Amniotic stem cell (primary cell): ENCODE results near the gene NEURL1B.

Experiments
- DNase-seq: peaks from one replicate; lab custom pipeline; 2025; lab: John Stamatoyannopoulos, UW

The NEURL1B gene

DNA sequence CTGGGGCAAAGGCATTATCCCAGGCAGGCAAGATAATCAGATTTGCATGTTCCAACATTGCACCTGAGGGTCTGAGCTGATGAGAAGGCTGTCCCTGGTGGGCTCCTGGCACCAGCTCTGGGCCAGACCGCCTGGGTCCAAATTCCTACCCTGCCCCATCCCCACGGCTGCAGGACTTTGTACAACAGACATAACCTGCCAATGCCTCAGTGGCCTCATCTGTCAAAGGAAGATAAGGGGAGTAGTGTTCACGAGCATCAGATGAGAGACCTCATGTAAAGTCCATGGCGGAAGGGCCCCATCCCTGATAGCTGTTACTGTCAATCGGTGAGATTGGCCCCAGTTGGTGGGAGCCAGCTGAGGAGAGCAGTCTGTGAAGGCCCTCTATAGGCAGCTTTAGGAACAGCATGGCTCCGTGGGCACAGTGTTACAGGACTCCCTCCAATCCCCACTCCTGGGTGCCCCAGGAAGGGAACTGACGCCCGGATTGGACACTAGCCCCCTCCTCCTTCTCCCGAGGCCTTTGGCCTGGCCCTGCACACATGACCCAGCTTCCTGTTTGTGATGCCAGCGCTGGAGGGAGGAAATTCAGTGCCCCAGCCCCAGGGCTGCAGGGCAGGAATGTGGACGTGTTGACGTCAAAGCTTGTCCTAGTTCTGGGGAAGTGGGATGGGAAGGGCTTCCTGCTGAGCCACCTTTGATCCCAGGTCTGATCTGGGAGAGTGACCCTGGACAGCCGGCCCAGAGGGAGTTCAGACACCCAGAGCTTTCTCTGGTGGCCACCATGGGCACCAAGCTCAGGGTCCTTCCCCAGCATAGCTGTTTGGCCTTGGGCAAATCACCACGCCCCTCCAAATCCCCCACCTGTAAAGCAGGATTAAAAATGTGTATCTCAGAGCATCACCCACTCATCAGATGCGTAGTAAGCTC lies 73.7 kb downstream of the NEURL1B start:
- no peak for DNase-seq

DNA sequence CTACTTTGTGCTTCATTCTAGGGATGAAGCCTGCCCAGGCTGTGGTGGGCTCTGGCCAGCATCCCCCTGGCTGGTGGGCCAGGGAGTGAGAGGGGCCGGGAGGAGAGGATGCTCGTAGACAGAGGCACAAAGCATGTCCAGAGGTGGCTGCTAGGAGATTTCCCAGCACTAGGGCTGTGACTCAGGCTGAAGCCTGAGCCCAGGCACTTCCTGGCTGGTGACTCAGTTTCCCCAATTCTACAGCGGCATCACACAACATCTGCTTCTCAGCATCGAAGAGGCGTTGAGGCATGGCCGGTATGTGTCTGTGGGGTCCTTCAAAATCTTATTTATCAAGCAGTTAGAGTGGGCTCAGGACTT lies 74.3 kb downstream of the NEURL1B start:
- no peak for DNase-seq

DNA sequence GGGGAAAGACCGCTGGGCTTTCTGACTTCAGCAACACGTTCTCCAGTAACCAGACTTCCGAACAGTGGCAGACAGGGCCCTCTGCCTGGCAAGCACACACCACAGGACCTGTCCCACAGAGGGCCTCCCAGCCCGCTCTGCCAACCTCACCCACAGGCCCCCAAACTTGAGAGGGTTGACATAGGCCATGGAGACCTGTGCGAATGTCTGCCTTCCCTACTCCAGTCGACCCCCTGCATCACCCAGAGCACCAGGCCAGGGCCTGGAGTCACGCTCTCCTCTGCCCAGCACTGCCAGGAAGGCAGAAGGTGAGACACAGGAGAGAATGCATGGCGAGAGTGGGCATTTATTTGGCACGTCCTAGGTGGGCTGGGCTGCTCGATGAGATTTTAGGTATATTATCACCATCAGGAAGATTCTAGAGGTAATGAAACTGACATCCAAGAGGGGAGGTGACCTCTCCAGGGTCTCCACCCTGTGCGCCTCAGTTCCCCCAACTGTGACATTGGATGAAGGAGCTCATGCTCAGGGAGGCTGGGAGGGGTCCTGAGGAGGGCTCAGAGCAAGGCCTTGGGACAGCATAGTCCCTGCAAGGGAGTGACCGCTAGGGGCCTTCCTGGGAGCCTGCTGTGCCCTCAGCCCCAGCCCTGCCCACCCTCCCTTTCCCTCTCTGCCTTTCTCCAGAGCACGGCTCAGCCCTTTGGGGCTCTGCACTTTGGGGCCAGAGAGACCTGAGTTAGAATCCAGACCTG lies 75.0 kb downstream of the NEURL1B start:
- DNase-seq: no peak

DNA sequence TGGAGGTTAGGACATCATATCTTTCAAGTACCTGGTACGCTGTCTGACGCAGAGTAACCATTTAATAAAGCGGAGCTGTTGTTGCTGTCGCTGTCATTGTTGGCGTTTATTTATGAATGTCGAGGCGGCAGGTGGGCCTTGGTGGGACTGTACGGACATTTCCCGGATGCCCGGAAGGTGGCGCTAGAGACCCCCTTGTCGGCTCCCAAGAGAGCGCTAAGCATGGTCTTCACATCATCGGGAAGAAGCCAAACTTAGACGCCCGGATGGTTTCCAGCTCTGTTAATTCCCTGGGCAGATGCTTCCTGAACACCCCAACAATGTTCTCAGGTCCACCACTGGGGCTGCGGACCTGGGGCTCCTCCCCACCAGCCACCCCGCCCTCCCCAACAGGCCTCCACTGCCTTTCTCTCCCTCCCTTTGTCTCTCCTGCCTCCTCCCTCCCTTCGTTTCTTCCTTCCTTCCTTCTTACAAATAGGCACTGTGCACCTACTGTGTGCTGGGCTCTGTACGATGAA lies 75.8 kb downstream of the NEURL1B start:
- peak; percentile 19 for DNase-seq

DNA sequence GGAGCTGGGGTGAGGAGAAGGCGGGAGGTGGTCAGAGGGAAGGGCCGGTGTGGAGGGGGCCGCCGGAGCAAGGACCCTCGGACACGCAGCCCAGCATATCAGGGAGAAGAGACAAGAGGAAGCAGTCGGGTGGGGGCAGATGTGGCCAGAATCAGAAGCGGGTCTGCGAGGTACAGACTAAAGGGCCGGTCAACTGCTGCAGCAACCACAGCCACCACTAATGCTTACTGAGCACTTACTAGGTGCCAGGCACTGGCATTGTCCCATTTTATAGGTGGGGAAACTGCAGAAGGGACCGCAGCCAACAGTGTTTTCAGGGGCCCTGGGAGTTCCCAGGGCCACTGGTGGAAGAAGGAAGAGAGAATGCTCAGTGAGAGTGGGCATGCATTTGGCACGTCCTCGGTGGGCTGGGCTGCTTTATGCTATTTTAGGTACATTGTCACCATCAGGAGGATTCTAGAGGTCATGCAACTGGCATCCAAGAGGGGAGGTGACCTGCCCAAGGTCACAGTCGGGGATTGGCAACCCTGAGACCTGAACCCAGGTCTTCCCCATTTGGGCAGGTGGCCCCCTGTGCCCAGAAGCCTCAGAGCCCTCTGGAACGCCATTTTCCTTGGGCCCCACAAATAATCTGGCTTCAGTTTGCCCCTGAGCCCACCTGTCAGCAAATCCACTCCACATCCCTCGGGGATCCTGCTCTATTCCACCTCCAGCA lies 76.6 kb downstream of the NEURL1B start:
- no peak for DNase-seq

DNA sequence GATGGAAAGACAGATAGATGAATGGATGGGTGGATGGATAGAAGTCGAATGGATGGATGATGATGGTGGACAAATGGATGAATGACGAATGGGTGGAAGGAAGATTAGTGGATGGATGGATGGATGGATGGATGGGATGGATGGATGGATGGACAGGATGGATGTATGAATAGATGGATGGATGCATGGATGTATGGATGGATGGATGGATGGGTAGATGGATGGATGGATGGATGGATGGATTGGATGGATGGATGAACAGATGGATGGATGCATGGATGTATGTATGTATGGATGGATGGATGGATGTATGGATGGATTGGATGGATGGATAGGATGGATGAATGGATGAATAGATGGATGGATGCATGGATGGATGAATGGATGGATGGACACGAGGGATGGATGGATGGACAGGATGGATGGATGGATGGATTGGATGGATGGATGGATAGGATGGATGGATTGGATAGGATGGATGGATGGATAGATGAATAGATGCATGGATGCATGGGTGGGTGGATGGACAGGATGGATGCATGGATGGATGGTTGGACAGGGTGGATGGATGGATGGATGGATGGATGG lies 77.6 kb downstream of the NEURL1B start:
- DNase-seq: no peak

DNA sequence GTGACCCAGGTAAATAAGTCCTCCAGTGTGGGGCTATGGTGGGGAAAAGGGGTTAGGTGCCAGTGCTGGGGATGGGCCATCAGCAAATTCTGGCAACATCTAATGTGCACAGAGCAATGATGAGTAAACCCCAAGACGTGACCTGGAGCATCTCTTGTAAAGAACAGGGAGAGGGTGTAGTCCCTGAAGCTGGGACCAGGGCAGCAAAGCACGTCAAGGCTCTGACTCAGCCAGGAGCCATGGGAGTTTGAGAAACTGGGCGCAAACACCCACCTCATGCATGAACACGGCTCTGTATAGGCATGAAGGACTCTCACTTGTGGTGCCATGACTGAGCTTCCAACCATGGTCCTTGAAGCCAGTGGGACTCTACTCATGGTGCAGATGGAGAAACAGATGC lies 78.1 kb downstream of the NEURL1B start:
- DNase-seq: no peak

DNA sequence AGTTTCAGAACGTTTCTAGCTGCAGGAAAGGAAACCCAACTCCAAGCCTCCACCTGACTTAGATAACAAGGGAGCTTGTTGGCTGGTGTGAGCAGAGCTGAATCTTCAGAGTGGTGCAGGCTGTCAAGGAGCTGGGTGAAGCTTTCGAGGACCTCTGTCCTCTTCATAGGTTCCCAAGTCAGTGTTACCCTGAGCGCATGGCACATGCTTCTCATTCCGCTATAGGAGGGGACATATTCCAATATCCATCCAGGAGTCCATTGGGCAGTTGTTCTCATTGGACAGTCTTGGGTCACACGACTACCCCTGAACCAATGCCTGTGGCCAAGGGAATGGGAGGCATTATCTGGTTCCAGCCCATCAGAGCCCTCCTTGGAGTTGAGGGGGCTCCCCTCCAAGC lies 79.6 kb downstream of the NEURL1B start:
- no peak for DNase-seq

DNA sequence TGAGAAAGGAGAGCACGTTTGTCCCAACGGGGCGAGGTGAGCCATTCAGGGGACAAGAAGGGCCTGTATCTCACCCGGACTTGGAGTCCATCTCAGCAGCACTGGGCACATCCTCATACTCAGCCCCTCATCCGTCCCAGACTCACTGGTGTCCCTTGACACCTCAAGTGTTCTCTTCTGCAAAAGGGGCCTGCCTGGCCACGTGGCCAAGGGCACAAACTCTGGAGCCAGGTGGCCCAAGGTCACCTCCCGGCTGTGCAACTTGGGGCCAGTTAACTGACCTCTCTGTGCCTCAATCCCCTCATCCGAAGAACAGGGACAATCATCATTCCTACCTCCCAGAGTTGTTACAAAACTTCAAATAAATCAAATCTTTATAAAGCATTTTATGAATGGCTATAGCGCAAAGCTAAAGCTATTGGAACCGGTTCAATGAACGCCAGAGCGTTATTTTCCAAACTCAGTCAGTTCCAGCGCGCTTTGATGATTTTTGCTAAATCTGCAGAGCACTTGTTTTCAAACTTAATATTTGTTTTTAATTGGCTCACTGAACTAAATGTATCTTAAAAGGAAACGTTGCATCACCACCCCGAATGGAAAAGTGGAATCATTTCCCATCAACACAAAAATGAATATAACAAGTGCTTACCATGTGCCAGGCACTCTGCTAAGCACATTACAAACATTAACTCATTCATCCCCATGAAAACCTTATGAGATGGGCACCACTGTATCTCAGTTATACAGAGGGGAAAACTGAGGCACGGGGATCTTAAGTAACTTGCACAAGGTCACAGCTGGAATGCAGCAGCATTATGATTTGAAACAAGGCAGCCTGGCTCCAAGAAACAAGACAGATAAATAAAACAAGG lies 80.6 kb downstream of the NEURL1B start:
- no peak for DNase-seq

DNA sequence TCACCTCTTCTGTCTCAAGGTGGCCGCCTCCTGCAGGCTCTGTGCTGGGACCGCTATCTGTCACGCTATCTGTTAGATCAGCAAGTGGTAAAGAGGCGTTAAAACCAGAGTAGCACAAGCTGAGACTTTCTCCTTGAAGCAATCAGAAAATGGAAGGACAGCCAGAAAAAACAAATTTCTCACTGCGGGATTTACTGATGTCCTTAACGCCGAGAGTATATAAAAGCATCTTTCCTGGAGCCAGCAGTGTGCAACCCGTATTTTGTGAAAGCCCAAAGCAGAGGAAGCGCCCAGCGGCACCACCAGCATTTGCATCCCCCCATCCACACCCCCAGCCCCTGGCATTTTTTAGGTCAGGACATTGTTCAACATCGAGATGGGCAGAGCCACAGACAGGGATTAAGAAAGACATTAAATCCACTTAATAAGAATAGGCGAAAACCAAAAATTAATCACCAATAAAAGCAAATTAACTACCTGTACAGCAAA lies 81.3 kb downstream of the NEURL1B start:
- no peak for DNase-seq

DNA sequence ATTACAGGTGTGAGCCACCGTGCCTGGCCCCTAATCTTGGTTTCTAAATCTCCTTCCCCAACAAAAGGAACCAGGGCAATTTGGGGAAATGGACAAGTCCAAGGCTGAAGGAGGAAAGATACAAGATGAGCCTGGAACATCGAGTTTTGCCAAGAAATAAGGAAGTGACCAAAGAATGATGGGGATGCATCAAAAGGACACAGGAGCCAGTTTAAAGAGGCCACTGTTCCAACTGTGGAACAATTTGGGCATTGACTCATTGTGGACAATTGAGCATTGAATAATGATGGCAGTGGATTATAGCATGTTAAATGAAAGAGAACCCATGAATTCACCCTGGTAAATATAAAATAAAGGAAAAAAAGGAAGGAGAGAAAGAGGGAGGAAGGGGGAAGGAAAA lies 82.4 kb downstream of the NEURL1B start:
- no peak for DNase-seq

DNA sequence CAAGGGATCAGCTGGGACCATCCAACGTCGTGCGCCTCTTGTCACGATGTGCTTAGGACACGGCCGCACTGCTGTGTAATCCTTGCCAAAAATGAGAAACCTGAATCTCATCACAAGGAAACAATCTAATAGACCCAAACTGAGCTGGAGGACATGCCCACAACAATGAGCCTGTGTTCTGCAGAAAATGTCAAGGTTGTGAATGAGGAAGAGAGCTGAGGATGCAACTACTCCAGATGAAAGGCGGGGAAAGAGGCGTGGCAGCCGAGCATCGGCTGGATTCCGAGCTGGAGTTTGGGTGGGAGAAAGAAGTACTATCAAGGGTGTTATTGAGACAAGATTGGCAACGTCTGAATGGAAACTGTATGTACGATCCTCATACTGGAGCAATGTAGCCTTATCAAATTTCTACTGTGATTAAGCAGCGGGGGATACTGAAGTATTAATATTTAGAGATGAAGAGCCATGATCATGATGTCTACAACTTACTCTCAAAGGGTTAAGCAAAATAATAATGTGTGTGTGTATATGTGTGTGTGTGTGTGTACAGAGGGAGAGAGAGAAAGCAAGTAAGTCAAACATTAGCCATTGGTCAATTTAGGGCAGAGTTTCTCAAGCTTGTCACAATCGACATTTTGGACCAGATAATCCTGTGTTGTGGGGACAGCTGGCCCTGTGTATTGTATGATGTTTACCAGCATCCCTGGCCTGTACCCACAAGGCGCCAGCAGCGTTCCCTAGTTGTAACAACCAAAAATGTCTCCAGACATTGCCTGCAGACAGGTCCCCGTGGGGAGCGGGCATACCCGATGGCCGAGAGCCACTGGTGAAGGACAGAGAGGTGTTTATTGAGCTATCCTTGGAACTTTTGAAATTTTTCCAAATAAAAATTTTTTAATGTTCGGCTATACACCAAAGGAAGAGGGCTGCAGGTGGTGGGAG lies 83.5 kb downstream of the NEURL1B start:
- DNase-seq: no peak

DNA sequence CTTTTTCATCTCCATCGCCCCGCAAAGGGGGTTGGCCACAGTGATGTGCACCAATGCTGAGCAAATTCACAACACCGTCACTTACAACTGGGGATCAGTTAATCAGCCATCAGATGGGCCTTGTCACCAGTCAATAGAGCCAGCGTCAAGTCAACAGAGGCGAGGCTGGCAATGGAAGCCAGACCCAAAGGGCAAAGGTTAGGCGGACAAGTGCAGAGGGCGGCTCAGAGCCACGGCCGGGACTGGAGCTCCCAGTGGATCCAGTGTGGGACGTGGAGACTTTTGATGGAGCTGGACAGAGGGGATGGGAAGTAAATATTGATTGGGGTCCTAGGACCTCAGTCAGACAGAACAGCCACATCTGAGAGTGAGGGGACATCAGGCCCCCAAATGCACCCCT lies 84.2 kb downstream of the NEURL1B start:
- DNase-seq: no peak

DNA sequence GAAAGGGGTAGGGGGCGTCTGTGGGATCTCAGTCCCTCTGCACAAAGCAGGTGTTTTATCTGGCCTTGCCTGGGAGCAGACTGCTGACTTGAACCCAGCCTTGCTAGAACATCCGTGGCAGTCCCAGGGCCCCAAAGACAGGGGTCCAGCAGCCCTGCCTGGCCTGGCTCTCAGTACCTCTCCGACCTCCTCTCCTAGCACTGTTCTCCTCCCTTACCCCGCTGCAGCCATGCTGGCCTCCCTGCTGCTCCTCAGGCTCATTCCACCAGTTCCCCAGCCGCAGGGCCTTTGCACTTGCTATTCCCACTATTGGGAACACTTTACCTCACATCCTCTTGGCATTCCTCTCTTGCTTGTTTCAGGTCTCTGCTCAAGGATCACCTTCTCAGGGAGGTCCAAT lies 84.7 kb downstream of the NEURL1B start:
- DNase-seq: no peak

DNA sequence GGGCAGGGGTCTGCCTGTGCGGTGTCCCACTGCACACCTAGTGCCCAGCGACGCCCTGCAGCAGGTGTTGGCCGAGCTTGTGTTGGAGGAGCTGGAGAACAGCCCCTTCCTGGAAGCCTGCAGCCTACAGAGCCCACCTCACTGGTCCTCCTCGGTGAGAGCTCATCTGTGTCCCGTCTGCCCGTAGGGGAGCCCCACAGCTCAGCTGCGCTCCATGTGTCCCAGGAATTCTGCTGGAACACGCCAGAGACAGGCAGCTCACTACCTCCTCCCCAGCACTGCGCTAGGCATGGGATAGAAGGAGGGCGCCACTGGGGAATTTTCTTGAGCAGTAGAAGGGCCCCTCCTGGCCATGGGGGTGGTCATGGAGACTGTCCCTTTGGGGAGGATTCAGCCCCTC lies 85.9 kb downstream of the NEURL1B start:
- no peak for DNase-seq

DNA sequence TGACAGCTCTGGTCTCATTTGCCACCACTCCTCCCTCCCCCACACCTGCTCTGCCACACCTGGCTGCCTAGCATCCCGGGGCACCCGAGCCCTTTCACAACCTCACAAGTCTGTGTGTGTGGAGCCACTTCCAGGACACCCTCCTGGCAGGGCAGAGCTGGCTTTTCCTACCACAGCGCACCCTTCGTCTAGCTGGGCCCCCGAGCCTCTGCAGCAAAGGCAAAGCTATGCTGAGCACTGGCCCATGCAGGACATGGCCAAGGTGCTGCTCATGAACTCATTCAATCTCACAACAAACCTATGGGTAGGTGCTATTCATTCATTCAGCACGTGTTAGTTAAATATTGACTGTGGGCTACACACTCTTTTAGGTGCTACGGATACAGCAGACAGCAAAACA lies 86.5 kb downstream of the NEURL1B start:
- no peak for DNase-seq

DNA sequence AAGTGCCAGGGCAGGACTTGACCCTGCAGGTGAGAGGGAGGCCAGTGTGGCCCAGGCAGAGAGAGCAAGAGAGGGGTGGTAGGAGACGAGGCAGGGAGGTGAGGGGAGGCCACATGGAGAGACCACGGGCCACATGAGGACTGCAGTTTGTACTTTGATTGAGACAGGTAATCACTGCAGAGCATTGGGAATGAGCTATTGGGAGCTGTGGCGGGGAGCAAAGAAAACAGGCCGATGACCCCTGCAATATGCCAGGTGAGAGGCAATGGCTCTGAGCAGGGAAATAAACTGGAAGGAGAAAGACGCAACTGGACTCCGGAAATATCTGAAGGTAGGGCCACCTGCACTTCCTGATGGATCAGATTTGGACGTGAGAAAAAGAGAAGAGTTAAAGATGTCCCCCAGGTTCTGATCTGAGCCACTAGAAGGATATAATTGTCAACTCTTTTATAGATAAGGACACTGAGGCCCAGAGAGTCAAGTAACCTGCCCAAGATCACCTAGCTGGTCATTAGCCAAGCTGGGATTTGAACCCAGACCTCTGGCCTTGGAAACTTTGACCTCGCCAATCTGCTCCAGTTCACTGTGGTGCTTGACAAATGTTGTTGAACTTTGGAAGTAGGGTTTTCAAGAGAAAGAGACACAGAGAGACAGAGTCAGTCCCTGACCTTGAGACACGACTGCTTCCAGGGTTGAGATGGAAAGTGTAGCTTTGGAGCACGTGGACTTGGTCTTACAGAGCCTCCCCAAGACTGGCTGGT lies 87.6 kb downstream of the NEURL1B start:
- DNase-seq: no peak

DNA sequence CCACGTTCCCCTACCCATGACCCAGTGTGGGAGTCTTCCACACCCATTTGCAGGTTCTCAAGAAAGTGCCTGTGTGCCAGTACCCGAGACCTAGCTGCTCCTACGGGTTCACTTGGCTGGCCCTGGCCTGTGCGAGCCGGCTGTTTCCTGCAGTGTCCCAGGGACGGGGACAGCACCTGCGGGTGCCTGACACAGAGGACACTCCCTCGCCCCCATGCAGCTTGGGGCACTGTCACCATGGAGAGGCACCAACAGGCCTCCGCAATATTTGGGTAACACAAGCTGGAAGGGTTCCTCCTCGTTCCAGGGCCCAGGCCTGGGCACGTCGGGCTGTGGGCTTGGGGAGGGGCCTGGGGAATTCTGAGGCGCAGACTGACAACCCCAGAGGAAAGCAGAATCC lies 88.5 kb downstream of the NEURL1B start:
- no peak for DNase-seq

DNA sequence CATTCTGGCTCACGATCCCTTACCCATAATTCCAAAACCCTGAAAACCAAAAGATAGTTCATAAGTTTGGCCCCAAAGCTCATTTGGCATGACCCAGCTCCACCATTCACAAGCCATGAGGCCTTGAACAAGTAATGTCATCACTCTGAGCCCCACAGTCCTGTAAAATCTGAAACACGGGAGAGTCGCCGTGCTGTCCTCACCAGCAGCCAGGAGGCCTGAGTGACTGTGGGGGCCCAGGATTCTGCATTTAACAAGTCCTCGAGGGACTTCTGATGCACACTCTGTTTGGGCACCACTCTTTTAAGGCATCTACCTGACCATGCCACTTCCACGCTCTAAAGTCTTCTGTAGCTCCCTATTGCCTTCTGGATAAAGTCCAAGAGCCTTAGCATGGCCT lies 89.2 kb downstream of the NEURL1B start:
- DNase-seq: no peak
